Ovary (tissue), 9 donors: ENCODE measurements around the gene KRT84. TPM values are rescaled to one million over a fixed set of nuclear protein-coding genes. Genes with fewer than 3 reads are reported as not detected.

Source experiments
- DNase-seq, 5 donors: peaks; one replicate each; pipeline ENCODE4 v3.0.0-alpha.2; 2019 to 2020
- H3K27ac ChIP-seq, 2 donors: fragments of 200-600 bp; one replicate each; pipeline versions ENCODE4 v1.5.1 to v1.8.0; 2019 to 2022
- H3K27me3 ChIP-seq: fragments of 200-600 bp; one replicate; pipeline ENCODE4 v1.8.0; 2022
- H3K36me3 ChIP-seq: fragments of 200-600 bp; sonication (generic); one replicate; pipeline ENCODE4 v1.5.1; 2019
- H3K4me1 ChIP-seq: one replicate; pipeline ENCODE4 v1.8.1; 2013; ENCODE audit warnings: mild to moderate bottlenecking, moderate library complexity; ENCODE audit not compliant: insufficient read depth
- H3K4me3 ChIP-seq: fragments of 200-600 bp; sonication (generic); one replicate; pipeline ENCODE4 v1.5.1; 2017
- H3K9me3 ChIP-seq, 2 donors: fragments of 200-600 bp in 1 of 2; sonication (generic) in 1 of 2; one replicate each; pipeline versions ENCODE4 v1.5.1 to v1.8.1; 2013 to 2019; ENCODE audit warnings: mild to moderate bottlenecking in 1 of 2, moderate library complexity in 1 of 2
- CTCF ChIP-seq, 3 donors: fragments of 450-650 bp in 2 of 3; fragments of 200-600 bp in 1 of 3; IDR thresholded peaks; one replicate each; pipeline versions ENCODE4 v1.5.1 to v1.8.0; 2016 to 2022; ENCODE audit warnings: antibody characterized with exemption in 3 of 3, mild to moderate bottlenecking in 1 of 3
- EP300 ChIP-seq: sonication (generic); formaldehyde crosslinking; IDR thresholded peaks from one replicate; pipeline ENCODE4 v1.6.1; 2017; ENCODE audit warnings: antibody characterized with exemption
- POLR2A ChIP-seq: fragments of 450-650 bp; IDR thresholded peaks from one replicate; pipeline ENCODE4 v1.6.1; 2017; ENCODE audit warnings: antibody characterized with exemption, mild to moderate bottlenecking, moderate library complexity
- WGBS, 3 donors: extraction: QIAGEN DNeasy Blood & Tissue Kit in 1 of 3; methylation state at CpG; one replicate each; pipeline versions ENCODE4 v1.1.5 to v1.1.7; 2013 to 2017; 5-methylcytosine and 5-hydroxymethylcytosine counted together
- intact Hi-C, 4 donors: fragments of 100-400 bp; cut with DNase I; formaldehyde crosslinking; loops; one replicate each; pipeline versions ENCODE4 v1.11.0 to v1.15.1; 2022 to 2023
- polyA plus RNA-seq, 2 donors: library from polyadenylated mRNA; stranded (reverse); fragments of 200-250 nt in 1 of 2; fragments of 350-450 nt in 1 of 2; fragmentation: Illumina TruSeq in 1 of 2; extraction: RNeasy Lipid Tissue Mini Kit (QIAGEN cat#74804) in 1 of 2; gene quantifications; one replicate each; pipeline ENCODE4 v1.2.3, GENCODE V29; 2013 to 2014
- total RNA-seq, 7 donors: library from RNA; depleted of rRNA in 2 of 7; stranded (reverse); fragments of >200 nt in 2 of 7; fragmentation: NEBNext Ultra II Directional in 3 of 7; extraction: Animal tissue kit (Norgen Biotek cat#: 25700) in 3 of 7; gene quantifications; one replicate each; pipeline versions ENCODE4 v1.1.0 to v1.2.4, GENCODE V29; 2016 to 2023
- donor health status: DM: no; HTN: no; CAD: no; lungs with moderate emphysema.
- donor health status: DM: no; HTN: no; CAD: no.
- donor health status: Bipolar disorder and iron deficiency.
- donor health status: DM: yes; HTN: yes; CAD: no.
- donor health status: DM: no; HTN: no; CAD: no.
- donor health status: DM: yes; HTN: yes; CAD: no.

Gene KRT84
- total and polyA plus RNA-seq, 9 donors, result not detected

GRCh38 chr12:52338241-52338960, 47.1 kb downstream of the KRT84 start:
- intact Hi-C loops, result no loop called here

GRCh38 chr12:52337054-52337453, 48.4 kb downstream of the KRT84 start:
- peaks cover 0 to 5% of the 10 kb centered on the region in 2 donors for H3K9me3 ChIP-seq
- no peak for DNase-seq
- WGBS, 3 donors, result 59 to 67% (median 66%) methylated on average over 1 of the region's 1 CpG
- no peaks in the 10 kb centered on the region for H3K27me3 ChIP-seq
- TF ChIP-seq CTCF (IDR thresholded peaks at IDR 0.05) (no peak), POLR2A (no peak), EP300 (no peak)
- intact Hi-C loops, result no loop called here
- no peaks in the 10 kb centered on the region for H3K36me3 ChIP-seq
- no peaks in the 10 kb centered on the region for H3K4me1 ChIP-seq
- H3K4me3 ChIP-seq, result no peak overlapping the region
- H3K27ac ChIP-seq, result no peak overlapping the region

More at GRCh38 chr12:52338241-52338960, 47.1 kb downstream of the KRT84 start:
- peaks cover 0 to 5% of the 10 kb centered on the region in 2 donors for H3K9me3 ChIP-seq
- DNase-seq, result no peak
- no peak overlapping the region for H3K4me3 ChIP-seq
- H3K4me1 ChIP-seq, result no peaks in the 10 kb centered on the region
- TF ChIP-seq POLR2A (no peak), CTCF (IDR thresholded peaks at IDR 0.05) (no peak), EP300 (no peak)
- H3K27ac ChIP-seq, result no peak overlapping the region
- H3K36me3 ChIP-seq, result no peaks in the 10 kb centered on the region
- no peaks in the 10 kb centered on the region for H3K27me3 ChIP-seq
- WGBS, 3 donors, result 73 to 81% (median 73%) methylated on average over 10 of the region's 10 CpGs

GRCh38 chr12:52336641-52337040, 48.8 kb downstream of the KRT84 start:
- Histone ChIP-seq H3K9me3 (peaks cover 0 to 5% of the 10 kb centered on the region in 2 donors), H3K36me3 (no peaks in the 10 kb centered on the region), H3K4me1 (no peaks in the 10 kb centered on the region), H3K4me3 (no peak overlapping the region), H3K27ac (no peak overlapping the region), H3K27me3 (no peaks in the 10 kb centered on the region)
- TF ChIP-seq CTCF (IDR thresholded peaks at IDR 0.05) (no peak), POLR2A (no peak), EP300 (no peak)
- DNase-seq, result no peak
- intact Hi-C loops, result no loop called here
- 77 to 87% (median 80%) methylated on average over 2 of the region's 2 CpGs for WGBS, 3 donors

GRCh38 chr12:52335598-52336262, 49.7 kb downstream of the KRT84 start:
- Histone ChIP-seq H3K9me3 (peaks cover 0 to 5% of the 10 kb centered on the region in 2 donors), H3K27me3 (no peaks in the 10 kb centered on the region), H3K36me3 (no peaks in the 10 kb centered on the region), H3K27ac (no peak overlapping the region), H3K4me1 (no peaks in the 10 kb centered on the region), H3K4me3 (no peak overlapping the region)
- no peak for DNase-seq
- WGBS, 3 donors, result 76 to 83% (median 80%) methylated on average over 4 of the region's 4 CpGs
- TF ChIP-seq CTCF (IDR thresholded peaks at IDR 0.05) (no peak), POLR2A (no peak)
- intact Hi-C loops, result no loop called here
